Bone marrow (tissue), 2 donors: ENCODE results near the gene SURF6.
"Not testable (repeated sequence)": the region's sequence is repeated elsewhere in the genome, so short reads cannot be mapped to it uniquely, and the experiment has no call there.

Source experiments
- DNase-seq, 2 donors: peaks; one replicate each; lab custom pipeline; 2025; lab: John Stamatoyannopoulos, UW

The SURF6 gene

GRCh38 chr9:133285252-133285775, 50.7 kb downstream of the SURF6 start:
- no peak for DNase-seq

GRCh38 chr9:133284362-133284761, 51.6 kb downstream of the SURF6 start:
- DNase-seq: no peak

GRCh38 chr9:133283255-133284032, 52.5 kb downstream of the SURF6 start:
- DNase-seq: not testable (repeated sequence)

GRCh38 chr9:133282464-133283238, 53.3 kb downstream of the SURF6 start:
- DNase-seq: no peak

GRCh38 chr9:133280392-133280791, 55.6 kb downstream of the SURF6 start:
- no peak for DNase-seq
